Mesothelial cell of epicardium (in vitro differentiated cells): ENCODE data around the gene PPM1F. TPM values are rescaled to one million over a fixed set of nuclear protein-coding genes. Genes with fewer than 3 reads are reported as not detected.
A peak's percentile ranks its signal among the peaks of the same experiment; 100 is the strongest.

Experiments used
- DNase-seq, 2 experiments: peaks; one replicate each; pipeline ENCODE4 v3.0.0; 2021; ENCODE audit warnings: low spot score in 2 of 2; ENCODE audit not compliant: unreplicated experiment in 2 of 2
- H3K27ac Mint-ChIP-seq: 2 replicates; pipeline ENCODE4 v1.8.0; 2021; ENCODE audit warnings: mixed read lengths
- H3K27me3 Mint-ChIP-seq: 2 replicates; pipeline ENCODE4 v1.8.0; 2021; ENCODE audit warnings: low read depth, mixed read lengths
- H3K36me3 Mint-ChIP-seq: 2 replicates; pipeline ENCODE4 v1.8.0; 2021; ENCODE audit warnings: mixed read lengths
- H3K4me1 Mint-ChIP-seq: 2 replicates; pipeline ENCODE4 v1.8.0; 2021; ENCODE audit warnings: mixed read lengths
- H3K4me3 Mint-ChIP-seq: 2 replicates; pipeline ENCODE4 v1.8.0; 2021; ENCODE audit warnings: mild to moderate bottlenecking, moderate library complexity, mixed read lengths
- H3K9me3 Mint-ChIP-seq: 2 replicates; pipeline ENCODE4 v1.8.0; 2021; ENCODE audit warnings: mixed read lengths
- total RNA-seq: library from RNA; stranded (reverse); gene quantifications from 3 replicates; pipeline ENCODE4 v1.2.1, GENCODE V29; 2021
- TF ChIP-seq, protein P1 (sequence below): fragments of 200-600 bp; sonication (generic); IDR thresholded peaks from one replicate; pipeline ENCODE4 v1.5.0; 2021; ENCODE audit warnings: antibody characterized with exemption; ENCODE audit not compliant: unreplicated experiment

Gene PPM1F
- total RNA-seq, 1 donor from 2014 or later: 34.6 TPM

DNA sequence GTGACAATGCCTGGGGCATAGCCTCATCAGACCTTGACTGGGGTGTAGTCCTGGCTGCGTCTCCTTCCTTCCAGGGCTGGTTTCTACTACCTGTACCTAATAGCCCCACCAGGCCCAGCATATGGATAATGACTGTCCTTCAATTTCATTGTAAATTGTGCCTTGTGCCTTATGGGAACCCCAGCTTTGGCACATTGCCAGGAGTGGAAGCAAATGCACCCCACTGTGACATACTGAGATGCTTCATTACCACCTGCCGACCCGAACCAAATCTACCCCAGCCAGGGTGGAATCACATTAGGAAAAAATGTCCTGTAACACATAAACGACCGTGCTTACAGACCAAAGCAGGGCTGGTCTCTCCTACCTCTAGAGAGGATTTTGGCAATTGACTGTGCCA is 22.6 kb upstream of the PPM1F start:
- Mint-ChIP-seq H3K4me3 (no peak overlapping the region), H3K36me3 (peaks cover 18% of the 10 kb centered on the region), H3K9me3 (no peaks in the 10 kb centered on the region), H3K4me1 (no peaks in the 10 kb centered on the region), H3K27me3 (no peaks in the 10 kb centered on the region), H3K27ac (no peak overlapping the region)
- TF ChIP-seq, protein P1, sequence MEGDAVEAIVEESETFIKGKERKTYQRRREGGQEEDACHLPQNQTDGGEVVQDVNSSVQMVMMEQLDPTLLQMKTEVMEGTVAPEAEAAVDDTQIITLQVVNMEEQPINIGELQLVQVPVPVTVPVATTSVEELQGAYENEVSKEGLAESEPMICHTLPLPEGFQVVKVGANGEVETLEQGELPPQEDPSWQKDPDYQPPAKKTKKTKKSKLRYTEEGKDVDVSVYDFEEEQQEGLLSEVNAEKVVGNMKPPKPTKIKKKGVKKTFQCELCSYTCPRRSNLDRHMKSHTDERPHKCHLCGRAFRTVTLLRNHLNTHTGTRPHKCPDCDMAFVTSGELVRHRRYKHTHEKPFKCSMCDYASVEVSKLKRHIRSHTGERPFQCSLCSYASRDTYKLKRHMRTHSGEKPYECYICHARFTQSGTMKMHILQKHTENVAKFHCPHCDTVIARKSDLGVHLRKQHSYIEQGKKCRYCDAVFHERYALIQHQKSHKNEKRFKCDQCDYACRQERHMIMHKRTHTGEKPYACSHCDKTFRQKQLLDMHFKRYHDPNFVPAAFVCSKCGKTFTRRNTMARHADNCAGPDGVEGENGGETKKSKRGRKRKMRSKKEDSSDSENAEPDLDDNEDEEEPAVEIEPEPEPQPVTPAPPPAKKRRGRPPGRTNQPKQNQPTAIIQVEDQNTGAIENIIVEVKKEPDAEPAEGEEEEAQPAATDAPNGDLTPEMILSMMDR: no peak
- DNase-seq: no peak

DNA sequence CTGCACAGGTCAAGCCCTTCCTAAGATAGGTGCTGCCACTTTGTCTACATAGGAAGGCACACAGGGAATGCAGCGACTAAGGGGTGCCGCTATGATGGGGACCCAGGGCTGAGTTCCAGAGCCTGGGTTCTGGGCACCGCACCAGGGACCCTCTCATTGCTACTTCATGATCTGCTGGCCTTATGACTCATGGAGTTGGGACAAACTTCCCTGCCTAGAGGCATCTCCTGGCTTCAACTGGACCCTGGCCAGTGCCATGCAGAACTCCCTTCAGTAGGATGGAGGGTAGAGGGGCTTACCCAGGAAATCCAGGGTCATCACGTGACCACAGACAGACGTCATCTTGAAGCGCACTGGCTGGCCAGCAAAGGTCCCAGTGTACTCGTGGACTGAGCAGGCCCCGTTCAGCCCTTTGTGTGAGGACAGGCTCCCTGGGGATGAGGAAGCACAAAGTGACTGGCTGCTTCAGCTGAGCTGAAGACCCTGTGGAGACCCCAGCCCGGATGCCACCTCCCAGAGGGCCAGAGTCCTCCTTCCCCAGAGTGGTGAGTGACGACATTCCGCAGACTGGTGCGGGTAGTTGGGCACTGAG is 21.5 kb upstream of the PPM1F start:
- Mint-ChIP-seq H3K36me3 (peaks cover 19% of the 10 kb centered on the region), H3K27me3 (no peaks in the 10 kb centered on the region), H3K4me3 (no peak overlapping the region), H3K4me1 (no peaks in the 10 kb centered on the region), H3K27ac (no peak overlapping the region), H3K9me3 (no peaks in the 10 kb centered on the region)
- TF ChIP-seq, protein P1: no peak
- DNase-seq: no peak

DNA sequence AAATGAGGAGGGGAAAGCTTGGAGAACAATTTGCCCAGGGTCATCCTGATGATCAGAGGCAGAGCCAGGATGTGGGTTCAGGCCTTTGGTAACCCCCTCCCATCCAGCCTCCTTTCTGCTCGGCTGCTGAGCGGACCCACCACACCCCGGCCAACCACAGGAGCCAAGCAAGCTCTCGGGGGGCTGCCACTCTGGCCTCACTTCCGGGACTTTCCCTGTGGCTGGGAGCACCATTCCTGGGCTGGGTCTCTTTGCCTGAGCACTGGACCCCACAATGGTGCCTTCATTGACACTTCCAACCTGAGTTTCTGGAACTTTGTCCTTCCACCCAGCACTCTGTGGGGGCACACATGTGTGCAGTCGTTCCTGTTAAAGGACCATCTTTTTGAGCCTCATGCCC is 20.2 kb upstream of the PPM1F start:
- H3K36me3 Mint-ChIP-seq: peaks cover 24% of the 10 kb centered on the region
- no peak for DNase-seq
- H3K4me3 Mint-ChIP-seq: no peak overlapping the region
- no peaks in the 10 kb centered on the region for H3K27me3 Mint-ChIP-seq
- H3K27ac Mint-ChIP-seq: no peak overlapping the region
- TF ChIP-seq, protein P1: no peak
- H3K9me3 Mint-ChIP-seq: no peaks in the 10 kb centered on the region
- no peaks in the 10 kb centered on the region for H3K4me1 Mint-ChIP-seq

DNA sequence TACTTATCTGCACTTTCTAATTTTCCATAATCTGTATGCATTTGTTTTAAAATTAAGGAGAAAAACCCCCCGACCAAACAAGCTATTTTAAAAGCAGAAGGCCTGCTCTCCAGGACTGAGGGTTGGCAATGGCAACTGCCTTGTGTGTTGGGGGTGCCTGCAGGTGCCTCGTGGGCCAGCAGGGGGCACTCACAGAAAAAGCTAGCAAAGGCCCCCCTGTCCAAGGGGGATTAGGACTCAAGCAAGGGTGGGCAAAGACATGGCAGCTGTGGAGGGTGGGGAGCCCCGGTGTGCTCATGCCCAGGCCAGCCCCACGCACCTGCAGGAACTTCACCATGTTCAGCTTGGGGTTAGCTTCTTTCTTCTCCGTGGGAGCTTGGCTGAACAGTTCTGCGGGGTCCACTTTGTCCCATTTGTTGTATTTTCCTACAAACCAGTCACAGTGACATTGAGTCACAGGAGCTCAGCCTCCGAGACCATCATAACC is 19.7 kb upstream of the PPM1F start:
- H3K36me3 Mint-ChIP-seq: peaks cover 27% of the 10 kb centered on the region
- no peaks in the 10 kb centered on the region for H3K9me3 Mint-ChIP-seq
- DNase-seq: peak in 1 of 2 experiments; percentile 68
- no peak overlapping the region for H3K4me3 Mint-ChIP-seq
- H3K27me3 Mint-ChIP-seq: no peaks in the 10 kb centered on the region
- no peaks in the 10 kb centered on the region for H3K4me1 Mint-ChIP-seq
- TF ChIP-seq, protein P1: peak; percentile 80
- H3K27ac Mint-ChIP-seq: no peak overlapping the region

DNA sequence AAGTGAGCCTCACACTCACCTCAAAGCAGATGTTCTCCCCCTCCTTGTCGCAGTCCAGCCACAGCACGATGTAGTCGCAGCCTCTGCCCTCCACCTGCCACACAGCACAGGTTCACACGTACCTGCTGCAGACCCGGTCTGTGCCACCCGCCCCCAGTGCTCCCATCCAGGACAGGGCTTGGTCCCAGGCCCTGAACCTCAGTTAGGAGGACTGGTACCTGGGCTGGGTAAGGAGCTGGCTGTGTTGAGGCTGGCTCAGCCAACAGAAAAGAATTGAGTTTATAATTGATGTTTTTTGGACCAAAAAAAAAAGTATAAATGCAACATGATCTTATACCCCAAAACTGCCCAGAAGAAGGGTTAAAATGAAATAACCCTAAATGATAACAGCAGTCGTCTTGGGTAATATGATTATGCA is 19.2 kb upstream of the PPM1F start:
- TF ChIP-seq, protein P1: no peak
- Mint-ChIP-seq H3K4me1 (no peaks in the 10 kb centered on the region), H3K9me3 (no peaks in the 10 kb centered on the region), H3K27ac (no peak overlapping the region), H3K27me3 (no peaks in the 10 kb centered on the region), H3K36me3 (peaks cover 32% of the 10 kb centered on the region), H3K4me3 (no peak overlapping the region)
- DNase-seq: no peak
